GM18517 (cell line): ENCODE data around the gene GTF2E1.

ENCODE experiments used
- ATAC-seq: cut with Tn5 transposase; IDR thresholded peaks from one replicate; pipeline ENCODE4 v1.9.1; 2021; ENCODE audit warnings: mild to moderate bottlenecking, moderate library complexity; ENCODE audit not compliant: unreplicated experiment

GTF2E1 gene

GRCh38 chr3:120797857-120798256 is 55.3 kb downstream of the GTF2E1 start:
- ATAC-seq, result no peak

- ATAC-seq, result no peak
These were observed 55.8 kb downstream of the GTF2E1 start for GRCh38 chr3:120798346-120798745.

- no peak for ATAC-seq
These were observed 58.1 kb downstream of the GTF2E1 start for GRCh38 chr3:120800625-120801024.

- ATAC-seq, result peak; percentile 72
These were observed 58.9 kb downstream of the GTF2E1 start for GRCh38 chr3:120801484-120801883.

- no peak for ATAC-seq
These were observed 60.4 kb downstream of the GTF2E1 start for GRCh38 chr3:120802916-120803315.

- ATAC-seq, result no peak
These were observed 74.2 kb downstream of the GTF2E1 start for GRCh38 chr3:120816728-120817127.

- no peak for ATAC-seq
These were observed 78.2 kb downstream of the GTF2E1 start for GRCh38 chr3:120820748-120821147.

GRCh38 chr3:120821426-120821825 is 78.9 kb downstream of the GTF2E1 start:
- ATAC-seq, result no peak

GRCh38 chr3:120823156-120823555 is 80.6 kb downstream of the GTF2E1 start:
- ATAC-seq, result no peak

- ATAC-seq, result no peak
These were observed 82.1 kb downstream of the GTF2E1 start for GRCh38 chr3:120824613-120825012.

GRCh38 chr3:120828796-120829195 is 86.3 kb downstream of the GTF2E1 start:
- no peak for ATAC-seq

- no peak for ATAC-seq
These were observed 88.5 kb downstream of the GTF2E1 start for GRCh38 chr3:120831066-120831465.
